C1 segment of cervical spinal cord (tissue), 14 donors: ENCODE data around the gene PEX3.

ENCODE experiments used
- DNase-seq, 14 donors: peaks; one replicate each; lab custom pipeline; 2025; lab: John Stamatoyannopoulos, UW

Gene PEX3, protein sequence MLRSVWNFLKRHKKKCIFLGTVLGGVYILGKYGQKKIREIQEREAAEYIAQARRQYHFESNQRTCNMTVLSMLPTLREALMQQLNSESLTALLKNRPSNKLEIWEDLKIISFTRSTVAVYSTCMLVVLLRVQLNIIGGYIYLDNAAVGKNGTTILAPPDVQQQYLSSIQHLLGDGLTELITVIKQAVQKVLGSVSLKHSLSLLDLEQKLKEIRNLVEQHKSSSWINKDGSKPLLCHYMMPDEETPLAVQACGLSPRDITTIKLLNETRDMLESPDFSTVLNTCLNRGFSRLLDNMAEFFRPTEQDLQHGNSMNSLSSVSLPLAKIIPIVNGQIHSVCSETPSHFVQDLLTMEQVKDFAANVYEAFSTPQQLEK

DNA sequence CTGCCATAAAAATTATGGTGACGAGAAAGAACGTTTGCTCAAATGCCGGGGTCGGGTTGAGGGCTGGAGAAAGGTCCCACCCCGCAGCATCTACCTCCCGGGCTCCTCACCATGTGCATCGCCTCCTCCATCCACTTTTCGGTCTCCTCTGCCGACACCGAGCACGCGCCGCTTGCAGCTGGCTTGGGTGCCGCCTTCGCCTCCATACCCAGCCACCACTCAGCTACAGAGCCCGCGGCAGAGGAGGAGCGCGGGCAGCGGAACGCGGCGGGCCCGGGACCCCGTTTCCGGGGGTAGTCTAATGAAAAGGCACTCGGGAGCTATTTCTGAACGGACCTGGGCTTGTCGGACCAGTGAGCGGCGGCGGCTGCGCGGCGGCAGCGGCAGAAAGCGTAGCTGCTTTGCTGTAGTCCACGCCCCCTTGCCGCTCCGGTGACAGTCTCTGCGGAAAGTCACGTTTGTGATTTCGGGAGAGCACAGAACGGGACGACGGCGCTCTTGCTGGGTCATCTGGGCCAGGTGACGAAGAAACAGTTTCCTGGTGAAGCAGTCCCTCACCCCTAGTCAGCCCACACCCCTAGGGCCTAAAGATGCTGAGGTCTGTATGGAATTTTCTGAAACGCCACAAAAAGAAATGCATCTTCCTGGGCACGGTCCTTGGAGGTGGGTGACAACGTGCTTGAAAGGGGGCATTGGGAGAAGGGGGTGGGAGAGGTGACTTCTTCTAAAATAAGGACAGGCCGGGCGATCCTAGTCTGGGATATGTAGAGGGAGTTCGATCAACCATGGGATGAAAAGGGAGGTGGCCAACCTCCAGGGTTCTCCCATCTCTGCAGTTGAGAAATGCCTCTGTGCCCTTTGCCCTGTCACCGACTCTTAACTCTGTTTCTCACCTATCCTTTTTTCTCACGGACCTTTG, at the start of gene PEX3, which contains the start of gene ADAT2:
TSS of gene PEX3 (plus strand) at position 353 of the 919 bp plus-strand sequence. CDS start at position 591, 238 bp downstream.
TSS of gene ADAT2 (minus strand) at position 243 of the 919 bp plus-strand sequence. CDS start at position 206, 37 bp downstream.
- peak; percentile 48 to 92 (median 84) for DNase-seq

DNA sequence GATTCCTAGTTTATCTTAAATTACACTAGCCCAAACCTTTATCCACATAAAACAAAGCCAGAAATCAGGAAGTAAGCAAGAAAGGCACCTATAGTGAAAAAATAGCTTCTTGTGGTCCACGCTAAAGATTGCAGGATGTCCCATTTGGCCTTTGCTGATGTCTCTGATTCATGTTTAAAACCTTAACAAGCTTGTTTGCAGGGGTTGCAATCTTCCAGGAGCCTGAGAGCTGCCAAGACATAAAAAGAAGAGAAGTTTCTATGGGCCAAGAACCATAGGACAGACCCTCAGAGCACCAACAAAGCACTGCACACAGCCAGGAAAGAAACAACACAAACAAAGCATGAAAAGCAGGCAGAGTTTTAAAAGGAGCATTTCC, 49.5 kb upstream of the PEX3 start:
- no peak for DNase-seq

DNA sequence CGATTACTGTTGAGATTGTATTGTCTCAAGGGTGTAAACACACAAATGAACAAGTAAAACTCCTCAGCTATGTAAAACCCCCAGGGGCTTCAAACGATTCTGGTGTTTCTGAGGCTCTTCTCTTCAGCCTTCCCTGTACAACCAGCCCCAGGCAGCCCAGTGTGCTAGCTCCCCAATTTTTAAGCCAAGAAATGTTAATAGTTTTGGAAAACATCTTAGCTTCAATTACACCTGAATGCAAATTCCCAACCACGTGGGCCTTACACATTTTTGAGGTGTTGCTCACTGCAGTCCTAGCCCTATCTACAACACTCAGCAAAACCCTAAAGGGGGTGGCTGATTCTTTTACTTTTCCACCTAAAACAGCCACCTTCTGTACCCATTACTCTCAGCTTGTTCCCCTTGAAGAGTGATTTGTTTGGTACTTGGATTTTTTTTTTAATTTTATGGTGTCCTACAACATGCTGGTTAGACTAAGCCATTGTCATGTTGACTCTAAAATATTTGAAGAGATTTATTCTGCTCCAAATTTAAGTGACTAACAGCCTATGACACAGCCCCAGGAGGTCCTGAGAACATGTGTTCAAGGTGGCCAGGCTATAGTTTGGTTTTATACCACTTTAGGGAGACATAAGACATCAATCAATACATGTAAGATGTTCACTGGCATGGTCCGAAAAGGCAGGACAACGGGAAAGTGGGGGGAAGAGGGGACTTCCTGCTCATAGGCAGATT, 48.8 kb upstream of the PEX3 start:
- no peak for DNase-seq

DNA sequence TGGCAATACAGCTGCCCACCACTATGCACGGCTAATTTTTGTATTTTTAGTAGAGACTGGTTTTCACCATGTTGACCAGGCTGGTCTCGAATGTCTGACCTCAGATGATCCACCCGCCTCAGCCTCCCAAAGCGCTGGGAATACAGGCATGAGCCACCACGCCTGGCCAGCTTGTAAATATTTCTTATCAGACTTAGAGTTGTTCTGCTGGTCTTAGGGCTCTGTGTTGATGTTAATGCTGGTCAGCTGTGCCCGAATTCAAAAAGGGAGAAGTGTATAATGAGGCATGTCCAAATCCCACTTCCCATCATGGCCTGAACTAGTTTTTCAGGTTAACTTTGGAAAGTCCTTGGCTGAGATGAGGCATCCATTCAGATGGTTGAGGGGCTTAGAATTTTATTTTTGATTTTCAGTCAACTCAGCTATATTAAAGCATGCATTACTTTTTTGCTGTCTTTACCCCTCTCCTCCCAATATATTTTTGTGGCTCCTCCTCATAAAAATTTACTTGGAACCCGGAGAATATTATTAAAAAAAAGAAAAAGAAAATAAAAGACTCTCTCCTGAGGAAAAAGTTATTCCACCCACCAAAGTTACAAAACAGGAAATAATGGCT, 47.8 kb upstream of the PEX3 start:
- DNase-seq: no peak

DNA sequence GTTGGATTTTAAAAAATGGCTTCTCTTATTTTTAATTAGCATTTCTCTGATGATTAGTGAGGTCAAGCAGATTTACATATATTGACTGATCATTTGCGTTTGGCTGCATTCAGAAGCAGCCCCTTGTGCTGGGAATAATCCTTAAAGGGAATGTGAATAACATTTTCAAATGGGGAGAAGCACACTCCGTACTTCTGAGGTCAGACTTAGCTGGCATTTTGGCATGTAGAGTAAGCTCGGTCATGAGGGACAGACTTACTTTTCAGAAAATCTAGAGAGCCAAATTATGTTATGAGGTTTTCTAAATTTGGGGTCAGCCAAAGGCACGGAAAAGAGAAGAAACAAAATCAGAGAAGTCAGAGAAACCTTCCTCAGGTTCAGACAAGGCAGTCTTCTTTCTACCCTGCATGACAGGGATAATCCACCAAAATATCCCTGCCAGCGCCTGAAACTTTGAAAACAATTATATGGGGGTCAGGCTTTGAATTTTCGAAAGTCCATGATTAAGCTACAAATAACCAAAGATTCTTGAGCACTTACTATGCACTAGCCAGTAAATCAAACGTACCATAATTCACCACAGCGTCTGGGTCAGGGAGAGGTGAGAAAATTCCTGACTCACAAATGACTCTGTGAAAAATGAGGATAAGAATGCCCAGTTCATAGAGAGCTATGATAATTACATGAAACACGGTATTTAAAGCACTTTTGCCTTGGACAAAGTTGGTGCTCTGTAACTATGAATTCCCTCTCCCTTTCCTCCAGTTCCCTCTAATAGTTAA, 45.0 kb upstream of the PEX3 start:
- no peak for DNase-seq

DNA sequence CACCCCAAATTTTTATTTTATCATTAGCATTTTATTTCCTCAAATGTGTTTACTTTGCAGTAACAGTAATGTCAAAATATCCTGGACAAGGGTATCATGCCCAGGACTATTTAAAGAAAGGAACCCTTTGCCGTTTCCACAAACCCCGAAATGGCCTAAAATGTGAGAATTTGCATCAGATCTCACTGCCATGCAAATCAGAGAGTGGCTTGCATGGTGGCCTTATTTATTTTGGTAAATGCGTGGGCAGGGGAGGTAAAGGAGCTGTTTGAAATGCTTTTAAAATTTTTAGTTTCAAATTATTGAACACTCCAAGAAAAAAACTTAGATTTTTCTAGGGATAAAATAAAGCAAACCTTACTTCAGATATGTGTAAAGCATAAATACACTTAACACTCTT, 43.9 kb upstream of the PEX3 start:
- DNase-seq: no peak

DNA sequence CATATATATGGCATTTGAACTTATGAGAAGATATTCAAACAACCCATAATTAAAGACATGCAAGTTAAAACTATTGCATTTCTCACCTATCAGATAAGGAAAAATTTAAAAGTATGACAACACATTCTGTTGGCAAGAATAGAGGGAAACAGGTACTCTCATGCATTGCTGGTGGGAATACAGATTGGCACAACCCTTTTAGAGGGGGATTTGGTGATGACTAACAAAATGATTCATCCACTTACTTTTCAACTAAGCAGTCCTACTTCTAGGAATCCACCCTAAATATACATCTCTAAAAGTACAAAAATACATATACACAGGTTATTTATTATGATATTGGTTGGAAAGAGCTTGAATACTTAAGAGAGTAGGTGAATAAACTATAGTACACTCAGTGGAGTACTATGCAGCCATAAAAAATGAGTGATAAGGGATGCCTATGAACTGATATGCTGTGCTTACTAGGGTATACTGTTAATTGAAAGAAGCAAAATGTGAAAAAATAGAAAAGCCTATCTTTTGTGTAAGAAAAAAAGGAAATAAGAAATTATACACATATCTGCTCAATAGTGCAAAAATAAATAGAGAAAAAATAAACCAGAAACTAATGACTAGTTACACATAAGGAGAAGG, 42.3 kb upstream of the PEX3 start:
- no peak for DNase-seq

DNA sequence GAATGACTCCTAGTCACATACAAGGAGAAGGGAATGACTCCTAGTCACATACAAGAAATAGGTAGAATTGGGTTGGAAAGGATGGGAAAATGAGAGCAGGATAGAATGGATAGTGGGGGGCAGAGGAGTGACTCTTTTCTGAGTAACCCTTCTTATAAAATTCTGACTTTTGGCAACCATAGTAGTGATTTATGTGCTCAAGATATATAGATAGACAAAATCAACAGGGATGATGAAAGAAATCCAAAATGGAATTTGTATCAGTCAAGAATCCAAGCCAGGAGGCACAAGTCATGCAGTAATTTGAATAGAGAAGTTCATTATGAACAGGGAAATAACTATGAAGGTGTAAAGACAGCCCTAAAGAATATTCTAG, 41.8 kb upstream of the PEX3 start:
- DNase-seq: no peak

DNA sequence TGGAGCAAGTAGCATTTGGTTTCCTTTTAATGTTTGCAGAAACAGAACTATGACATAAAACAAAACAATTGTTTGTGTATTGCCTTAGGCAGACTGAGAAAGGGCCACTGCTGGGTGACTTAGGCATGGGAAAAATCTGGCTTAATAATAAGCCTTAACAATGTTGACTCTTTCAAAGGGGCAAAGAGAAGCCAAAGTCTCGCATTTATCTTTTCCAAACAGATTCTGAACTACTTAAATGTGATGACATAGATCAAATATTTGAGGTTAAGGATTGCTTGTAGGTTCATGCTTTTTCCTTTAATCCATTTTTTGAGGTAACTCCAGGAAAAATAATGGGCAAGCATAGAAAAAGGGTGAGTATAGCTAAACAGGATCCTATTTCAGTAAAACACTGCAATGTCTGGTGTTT, 39.7 kb upstream of the PEX3 start:
- DNase-seq: no peak

DNA sequence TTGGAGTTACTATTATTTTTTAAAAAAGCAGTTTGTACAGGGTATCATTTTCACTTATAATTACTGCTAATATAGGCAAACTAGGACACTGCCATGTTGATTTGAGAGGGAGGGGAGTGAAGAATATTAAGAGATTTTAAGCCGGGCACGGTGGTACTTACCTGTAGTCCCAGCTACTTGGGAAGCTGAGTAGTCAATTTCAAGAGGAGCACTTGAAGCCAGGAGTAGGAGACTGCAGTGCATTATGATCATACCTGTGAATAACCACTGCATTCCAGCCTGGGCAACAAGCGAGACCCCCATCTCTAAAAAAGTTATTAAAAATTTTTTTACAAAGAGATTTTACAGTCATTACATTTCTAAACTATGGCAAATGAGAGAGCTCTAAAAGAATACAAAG, 35.8 kb upstream of the PEX3 start:
- no peak for DNase-seq

DNA sequence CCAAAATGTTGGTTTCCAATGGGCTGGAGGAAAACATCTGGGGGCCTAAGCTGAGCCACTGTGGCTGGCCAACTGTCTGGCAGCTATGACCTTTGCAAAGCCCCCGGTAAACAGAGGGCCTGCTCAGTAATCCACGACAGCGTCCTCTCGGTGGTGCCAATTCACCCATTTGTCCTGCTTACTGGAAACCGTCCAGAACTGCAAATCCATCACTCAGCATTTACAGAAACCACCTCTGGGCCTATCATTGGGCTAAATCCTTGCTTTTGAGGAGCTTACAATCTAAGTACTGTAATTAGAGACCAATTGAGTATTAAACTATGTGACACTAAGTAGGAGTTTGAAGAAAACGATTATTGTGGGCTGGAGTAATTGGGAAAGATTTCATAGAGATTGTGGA, 31.1 kb upstream of the PEX3 start:
- no peak for DNase-seq

DNA sequence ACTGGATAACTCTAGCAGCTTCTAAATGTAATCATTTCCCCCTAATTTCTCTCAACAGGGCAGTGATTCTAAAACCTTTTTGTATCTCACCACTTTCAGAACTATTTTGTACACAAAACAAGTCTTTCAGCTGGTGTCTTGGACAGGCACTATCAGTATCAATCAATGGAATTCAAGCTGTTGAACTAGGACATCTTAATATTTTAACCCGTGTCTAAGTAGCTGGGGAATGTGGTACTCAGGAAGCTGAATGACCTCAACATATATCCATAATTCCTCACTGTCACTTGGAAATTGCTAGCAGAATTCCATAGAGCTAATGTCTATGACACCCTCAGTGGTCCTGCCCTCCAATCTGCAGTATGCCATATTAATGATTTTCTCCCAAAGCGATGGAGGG, 24.6 kb upstream of the PEX3 start:
- DNase-seq: no peak

DNA sequence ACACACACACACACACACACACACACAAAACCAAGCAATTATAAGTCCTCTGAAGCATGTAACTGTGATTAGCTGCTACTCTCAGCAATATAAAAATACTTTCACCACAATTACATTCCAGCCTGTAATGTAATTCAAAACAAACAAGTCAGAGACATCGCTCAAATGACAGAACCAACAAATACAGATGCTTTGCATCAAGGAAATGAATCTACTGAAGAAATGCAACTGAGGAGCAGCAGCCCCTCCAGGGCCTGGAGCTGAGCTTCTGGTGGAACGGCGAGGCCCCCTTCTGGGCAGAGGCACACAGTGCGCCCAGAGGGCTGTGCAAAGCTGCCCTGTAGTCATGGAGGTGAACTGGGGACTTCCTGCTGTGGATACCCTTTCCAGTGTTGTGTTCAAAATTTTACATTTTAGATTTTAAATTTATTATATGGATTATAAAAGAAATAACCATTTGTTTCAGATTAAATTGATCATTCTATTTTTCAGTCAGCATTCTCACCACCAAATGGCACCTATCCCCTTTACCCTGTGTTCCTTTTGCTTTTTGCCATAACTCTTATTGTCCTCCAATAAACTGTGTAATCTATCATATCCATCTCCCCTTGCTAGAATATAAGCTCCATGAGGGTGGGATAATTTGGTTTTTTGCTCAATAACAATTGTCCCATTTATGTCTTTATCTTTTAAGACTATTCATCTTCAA, 23.3 kb upstream of the PEX3 start:
- DNase-seq: peak in 11 of 14 donors; percentile 8 to 72 (median 25)

DNA sequence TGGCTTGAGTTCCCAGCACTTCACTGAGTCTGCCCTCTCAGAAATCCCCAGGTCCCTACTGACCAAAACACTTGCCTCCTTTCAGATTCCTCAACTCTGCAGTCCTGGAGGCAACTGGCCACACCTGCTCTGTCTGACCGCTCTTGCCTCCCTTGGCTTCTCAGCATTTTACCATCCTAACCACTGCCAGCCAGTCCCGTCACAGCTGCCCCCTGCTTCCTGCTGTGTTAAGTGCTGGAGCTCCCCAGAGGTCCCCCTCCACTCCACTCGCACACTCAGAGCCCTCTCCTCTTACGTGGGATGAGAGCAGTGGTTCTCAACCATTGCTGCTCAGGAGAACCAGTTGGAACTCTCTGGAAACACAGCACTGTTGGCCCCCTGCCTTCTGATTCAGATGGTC, 20.6 kb upstream of the PEX3 start:
- DNase-seq: no peak

DNA sequence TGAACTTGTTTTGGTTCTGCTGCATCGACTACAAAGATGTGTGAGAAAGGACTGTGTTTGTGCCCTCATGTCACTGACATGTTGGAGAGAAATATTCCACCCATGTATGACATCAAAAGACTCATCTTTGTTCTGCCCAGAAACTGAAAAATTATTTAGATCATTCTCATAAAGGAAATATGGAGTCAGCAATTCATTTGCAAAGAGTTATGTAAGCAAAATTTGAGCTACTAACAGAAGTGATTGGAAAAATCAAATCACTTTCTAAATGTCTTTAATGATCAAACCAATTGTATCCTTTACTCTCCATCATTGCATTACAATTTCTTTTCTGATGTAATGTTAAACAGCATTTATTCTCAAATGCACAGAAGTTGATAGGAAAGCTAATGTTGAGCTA, 19.4 kb upstream of the PEX3 start:
- DNase-seq: no peak

DNA sequence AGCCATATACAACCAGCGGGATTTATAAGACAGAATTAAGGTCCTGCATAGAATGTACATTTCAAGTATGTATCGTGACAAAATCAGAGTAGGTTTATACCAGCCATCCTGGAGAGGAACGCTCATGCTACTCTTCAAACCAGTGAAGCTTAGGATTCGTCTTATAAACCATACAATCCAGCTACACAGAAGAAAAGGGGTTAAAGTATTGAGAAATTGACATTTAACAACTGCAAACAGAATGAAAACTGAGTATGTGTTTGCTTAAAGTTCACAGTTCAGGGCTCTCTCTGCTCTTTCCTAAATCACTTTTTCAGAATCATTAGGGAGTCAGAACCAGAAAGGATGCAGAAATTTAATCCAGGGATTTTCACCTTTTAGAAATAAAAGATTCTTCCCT, 18.0 kb upstream of the PEX3 start:
- DNase-seq: no peak

DNA sequence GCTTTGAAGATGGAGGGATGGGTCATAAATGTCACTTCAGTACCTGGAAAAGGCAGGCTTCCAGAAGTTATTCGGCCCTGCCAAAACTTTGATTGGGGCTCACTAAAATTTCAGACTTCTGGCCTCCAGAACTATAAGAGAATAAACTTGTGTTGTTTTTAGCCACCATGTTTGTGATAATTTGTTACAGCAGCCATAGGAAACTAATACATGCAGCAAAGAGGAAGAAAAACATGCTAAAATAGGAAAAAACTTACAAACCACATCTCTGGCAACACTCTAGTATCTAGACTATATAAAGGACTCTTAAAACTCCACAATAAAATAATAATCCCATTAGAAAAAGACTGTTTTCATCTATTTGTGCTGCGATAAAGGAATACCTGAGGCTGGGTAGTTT, 9.6 kb upstream of the PEX3 start:
- no peak for DNase-seq

DNA sequence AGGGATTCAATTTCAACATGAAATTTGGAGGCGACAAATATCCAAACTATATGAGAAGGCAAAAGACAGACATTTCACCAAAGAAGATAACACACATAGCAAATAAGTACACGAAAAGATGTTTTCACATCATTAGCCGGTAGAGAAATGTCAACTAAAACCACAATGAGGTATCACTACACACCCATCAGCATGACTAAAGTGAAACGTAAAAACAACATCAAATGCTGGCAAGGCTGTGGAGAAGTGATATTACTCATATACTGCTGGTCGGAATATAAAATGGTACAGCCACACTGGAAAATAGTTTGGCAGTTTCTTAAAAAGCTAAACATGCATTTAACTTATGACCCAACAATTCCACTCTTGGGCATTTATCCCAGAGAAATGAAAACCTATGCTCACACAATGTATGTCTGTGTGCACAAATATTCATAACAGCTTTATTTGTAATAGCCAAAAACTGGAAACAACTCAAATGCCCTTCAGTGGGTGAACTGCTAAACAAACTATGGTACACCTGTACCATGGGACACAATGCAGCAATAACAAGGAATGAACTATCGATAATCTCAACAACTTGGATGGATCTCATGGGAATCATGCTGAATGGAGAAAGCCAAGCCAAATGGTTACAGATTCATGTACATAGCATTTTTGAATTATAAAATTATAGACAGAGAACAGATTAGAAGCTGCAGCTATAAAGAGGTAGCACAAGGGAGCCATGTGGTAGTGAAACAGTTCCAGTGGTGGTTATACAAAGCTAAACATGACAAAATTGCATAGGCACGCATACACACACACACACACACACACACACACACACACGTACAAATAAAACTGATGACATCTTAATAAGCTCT, 8.7 kb upstream of the PEX3 start:
- no peak for DNase-seq

DNA sequence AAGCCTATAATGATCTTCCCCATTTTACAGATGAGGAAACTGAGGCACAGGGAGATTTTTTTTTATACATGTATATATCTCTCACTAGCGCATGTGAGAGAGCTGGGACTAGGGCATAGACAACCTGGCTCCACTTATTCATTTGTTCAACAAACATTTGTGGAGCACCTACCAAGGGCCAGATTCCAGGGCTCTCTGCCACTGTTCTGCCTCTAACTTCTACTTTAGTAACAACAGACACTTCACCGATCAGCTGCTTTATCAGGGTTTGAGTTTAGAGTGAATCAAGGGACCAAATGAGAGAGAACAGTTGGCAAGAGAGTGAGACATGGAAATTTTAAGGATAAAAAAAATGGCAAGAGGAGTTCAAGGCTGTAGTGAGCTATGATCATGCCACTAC, 7.5 kb upstream of the PEX3 start:
- no peak for DNase-seq
